HuH-7.5 (cell line): ENCODE measurements around the gene SPACA5.
"Not testable (repeated sequence)": the region's sequence is repeated elsewhere in the genome, so short reads cannot be mapped to it uniquely, and the experiment has no call there.

ENCODE experiments used
- DNase-seq: peaks from one replicate; pipeline ENCODE4 v3.0.0; 2011; ENCODE audit warnings: low spot score

SPACA5 gene

DNA sequence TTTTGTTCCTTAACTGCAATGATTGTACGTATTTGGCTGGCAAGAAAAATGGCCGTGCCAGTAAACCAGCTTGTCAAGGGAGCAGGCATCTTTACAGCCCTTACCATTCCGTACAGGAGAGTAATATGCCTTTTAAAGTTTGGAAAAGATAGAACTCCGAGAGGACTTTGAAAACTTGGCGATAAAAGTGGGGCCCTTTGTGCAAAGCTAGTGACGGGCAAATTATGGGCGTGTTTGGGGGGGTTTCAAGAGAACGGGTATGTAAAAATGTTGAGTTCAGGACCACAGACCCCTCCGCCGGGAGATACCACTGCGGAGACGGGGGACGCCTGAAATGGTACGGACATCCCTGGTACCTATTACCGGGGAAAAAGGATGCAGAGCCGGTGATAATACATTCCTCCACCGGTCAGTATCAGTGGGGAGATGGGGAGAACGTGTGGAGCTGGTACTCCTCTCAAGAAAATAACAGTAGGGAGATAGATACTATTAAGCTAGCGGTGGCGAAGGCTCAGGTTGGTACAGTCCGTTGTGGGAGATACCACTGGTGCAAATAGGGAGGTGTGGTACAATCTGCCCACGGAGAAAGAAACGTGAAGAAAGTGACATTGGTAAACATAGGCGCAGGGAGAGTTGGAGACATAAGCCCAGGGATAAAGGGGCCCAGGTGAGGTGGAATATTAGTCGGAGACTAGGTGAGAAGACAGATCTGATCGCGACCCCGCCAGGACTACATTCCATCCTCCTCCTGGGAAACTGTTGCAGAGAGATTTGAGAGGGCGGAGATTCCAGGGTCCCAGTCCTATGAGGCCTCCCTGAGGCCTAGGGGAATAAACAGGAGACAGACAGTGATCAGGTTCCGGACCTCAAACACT, 14.5 kb downstream of the SPACA5 start:
- peak; percentile 37 for DNase-seq

DNA sequence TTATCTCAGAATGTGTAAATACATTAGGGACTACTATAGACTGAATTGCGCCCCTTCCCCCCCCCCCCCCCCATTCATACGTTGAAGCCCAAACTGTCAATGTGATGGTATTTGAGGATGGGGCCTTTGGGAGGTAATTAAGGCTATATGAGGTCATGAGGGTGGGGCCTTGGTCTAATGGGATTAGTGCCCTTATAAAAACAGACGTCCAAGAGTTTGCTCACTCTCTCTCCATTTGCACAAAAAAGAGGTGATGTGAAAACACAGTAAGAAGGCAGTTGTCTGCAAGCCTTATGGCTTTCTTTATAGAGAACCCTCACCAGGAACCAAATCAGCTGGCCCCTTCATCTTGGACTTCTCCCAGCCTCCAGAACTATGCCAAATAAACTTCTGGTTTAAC, 15.3 kb downstream of the SPACA5 start:
- DNase-seq = no peak

DNA sequence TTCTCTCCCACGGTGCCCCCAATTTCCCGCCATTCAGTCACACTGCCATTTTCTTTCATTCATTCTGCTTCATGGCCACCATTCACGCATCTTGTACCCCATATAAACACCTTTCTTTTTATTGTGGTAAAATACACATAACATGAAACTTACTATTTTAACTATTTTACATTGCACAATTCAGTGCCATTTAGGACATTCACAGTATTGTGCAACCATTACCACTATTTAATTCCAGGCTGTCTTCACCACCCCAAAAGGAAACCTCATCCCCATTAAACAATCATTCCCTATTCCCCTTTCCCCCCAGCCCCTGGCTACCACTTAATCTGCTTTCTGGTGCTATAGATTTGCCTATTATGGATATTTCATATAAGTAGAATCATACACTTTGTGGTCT, 15.9 kb downstream of the SPACA5 start:
- DNase-seq = no peak

DNA sequence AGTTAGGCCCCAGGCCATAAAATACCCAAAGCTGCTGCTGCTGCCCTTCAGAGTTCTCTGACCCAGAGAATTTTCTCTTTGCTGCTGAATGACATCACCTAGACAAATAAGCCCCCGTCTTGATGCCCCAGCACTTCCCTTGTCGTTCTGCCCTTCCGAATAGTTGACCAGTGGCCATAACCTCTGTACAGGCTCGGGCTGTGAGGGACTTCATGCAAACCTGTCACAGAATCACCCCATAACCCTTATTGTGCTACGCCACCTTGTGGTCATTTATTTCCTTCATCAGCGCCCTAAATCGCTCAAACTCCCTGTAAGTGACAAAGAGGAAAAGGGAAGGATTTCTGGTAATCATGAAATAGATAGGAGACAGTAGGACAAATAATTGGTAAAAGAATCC, 18.8 kb downstream of the SPACA5 start:
- no peak for DNase-seq

GRCh38 chrX:48027545-48027944, 20.8 kb downstream of the SPACA5 start:
- not testable (repeated sequence) for DNase-seq

DNA sequence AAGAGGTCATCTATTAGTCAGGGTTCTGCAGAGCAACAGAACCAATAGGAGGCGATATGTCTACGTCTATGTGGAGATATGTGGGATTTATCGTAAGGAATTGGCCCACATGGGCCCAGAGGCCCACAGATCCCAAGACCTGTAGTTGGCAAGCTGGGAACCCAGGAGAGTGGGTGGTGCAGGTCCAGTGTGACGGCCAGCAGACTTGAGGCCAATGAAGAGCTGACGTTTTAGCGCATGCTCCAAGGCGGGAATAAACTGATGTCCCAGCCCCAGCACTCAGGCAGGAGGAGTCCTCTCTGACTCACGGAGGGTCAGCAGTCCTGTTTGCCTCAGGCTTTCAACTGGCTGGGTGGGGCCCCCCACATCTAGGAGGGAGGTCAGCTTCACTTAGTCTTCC, 21.3 kb downstream of the SPACA5 start:
- no peak for DNase-seq

GRCh38 chrX:48030237-48030636, 23.4 kb downstream of the SPACA5 start:
- DNase-seq = no peak

GRCh38 chrX:48030641-48031173, 23.9 kb downstream of the SPACA5 start:
- DNase-seq = not testable (repeated sequence)

DNA sequence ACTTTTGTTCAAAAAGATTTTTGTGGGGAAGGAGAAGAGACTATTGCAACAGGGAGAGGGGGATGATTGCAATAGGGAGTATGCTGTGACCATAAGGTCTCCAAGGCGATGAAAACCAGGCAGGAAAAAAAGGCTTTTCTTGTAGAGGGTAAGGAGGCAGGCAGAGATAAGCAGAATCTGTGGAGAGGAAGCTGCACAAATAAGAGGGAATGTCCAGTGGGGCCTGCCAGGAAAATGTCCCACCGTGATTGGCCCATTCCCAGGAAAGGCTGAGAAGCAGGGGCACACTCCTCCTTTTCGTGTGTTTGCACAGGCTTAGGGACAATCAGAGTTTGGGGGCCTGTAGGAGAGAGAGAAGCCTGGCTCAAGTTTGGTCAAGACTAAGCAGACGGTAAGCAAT, 29.1 kb downstream of the SPACA5 start:
- DNase-seq = no peak

- no peak for DNase-seq
Measured at GRCh38 chrX:48043056-48043455, 36.3 kb downstream of the SPACA5 start.

DNA sequence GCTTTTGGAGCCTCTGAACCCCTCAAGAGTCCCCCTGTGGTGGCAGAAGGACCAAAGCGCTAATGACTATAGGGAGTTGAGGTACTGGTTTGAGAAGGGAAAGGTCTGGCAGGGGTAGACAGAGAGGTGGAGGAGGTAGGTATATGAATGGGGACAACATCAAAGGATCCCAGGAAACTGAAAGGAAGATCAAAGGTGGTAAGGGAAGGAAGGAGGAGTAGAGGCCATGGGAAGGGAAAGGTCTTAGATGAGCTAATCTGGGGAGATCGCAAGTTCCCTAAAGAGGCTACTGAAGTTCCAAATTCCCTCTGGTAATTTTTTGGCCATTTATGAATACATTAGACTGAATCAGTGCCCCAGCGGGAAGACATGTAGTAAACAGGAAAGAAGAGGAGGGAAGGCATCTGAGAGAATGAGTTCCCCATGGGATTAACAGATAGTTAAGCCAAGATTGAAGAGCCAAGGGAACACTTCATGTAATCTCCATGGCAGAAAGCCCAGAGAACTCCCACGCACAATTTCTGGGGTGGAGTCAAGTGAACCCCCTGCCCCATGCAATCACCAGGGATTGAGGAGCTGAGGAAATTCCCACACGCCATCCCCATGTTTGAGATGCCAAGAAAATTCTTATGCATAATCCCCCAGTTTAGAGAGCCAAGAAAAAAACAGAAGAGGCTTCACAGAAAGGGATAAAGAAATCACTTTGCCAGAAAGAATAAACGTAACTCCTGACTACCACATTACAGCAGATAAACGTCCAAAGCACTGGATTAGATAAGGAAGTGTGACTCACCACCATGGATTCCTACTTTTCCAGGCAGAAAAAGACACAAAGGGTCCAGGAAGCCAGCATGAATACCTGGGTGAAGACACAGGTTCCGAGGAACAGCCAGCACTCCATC, 38.9 kb downstream of the SPACA5 start:
- no peak for DNase-seq

DNA sequence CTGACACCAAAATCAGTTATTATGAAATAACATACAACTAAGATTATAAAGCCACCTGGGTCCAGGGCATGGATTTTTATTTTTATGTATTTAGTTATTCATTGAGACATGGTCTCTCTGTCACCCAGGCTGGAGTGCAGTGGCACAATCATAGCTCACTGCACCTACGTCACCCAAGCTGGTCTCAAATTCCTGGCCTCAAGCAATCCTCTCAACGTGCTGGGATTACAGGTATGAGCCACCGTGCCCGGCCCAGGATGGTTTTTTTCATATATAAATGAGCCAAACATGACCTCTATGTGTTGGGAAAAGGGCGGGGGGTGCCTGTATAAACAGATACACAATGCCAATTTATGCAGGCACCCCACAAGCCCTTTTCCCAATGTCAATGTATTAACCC, 40.1 kb downstream of the SPACA5 start:
- DNase-seq = no peak

GRCh38 chrX:48058621-48059295, 52.0 kb downstream of the SPACA5 start:
- no peak for DNase-seq

DNA sequence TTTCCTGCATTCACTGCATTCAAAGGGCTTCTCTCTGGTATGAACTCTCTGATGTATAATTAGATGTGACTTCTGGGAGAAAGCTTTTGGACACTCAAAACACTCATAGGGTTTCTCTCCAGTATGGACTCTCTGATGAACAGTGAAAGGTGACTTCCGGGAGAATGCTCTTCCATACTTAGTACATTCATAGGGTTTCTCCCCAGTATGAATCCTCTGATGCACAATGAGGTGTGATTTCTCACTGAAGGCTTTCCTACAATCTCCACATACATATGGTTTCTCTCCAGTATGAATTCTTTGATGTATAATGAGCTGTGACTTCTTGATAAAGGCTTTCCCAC, 52.5 kb downstream of the SPACA5 start:
- no peak for DNase-seq
